HepG2 (cell line): ENCODE results near the gene PSMG1. TPM values are rescaled to one million over a fixed set of nuclear protein-coding genes. Genes with fewer than 3 reads are reported as not detected.
A peak's percentile ranks its signal among the peaks of the same experiment; 100 is the strongest.

Experiments
- AFF4 ChIP-seq: sonication (generic); formaldehyde crosslinking; IDR thresholded peaks from 2 replicates; pipeline ENCODE4 v1.4.0; 2020; ENCODE audit warnings: missing genetic modification reagents
- AKAP8 ChIP-seq: sonication (generic); formaldehyde crosslinking; IDR thresholded peaks from 2 replicates; pipeline ENCODE4 v1.5.1; 2020; ENCODE audit warnings: mild to moderate bottlenecking, missing genetic modification reagents
- ELF1 ChIP-seq: sonication (generic); formaldehyde crosslinking; IDR thresholded peaks from 2 replicates; pipeline ENCODE4 v1.4.0; 2020; ENCODE audit warnings: missing genetic modification reagents
- GTF2F1 ChIP-seq: fragments of 150-350 bp; IDR thresholded peaks from 2 replicates; pipeline ENCODE4 v1.6.1; 2014; ENCODE audit warnings: low read length
- HDAC2 ChIP-seq: sonication (generic); formaldehyde crosslinking; IDR thresholded peaks from 2 replicates; pipeline ENCODE4 v1.4.0; 2020; ENCODE audit warnings: missing genetic modification reagents
- HNRNPH1 ChIP-seq: fragments of 200-400 bp; formaldehyde crosslinking; optimal IDR thresholded peaks from 2 replicates; pipeline ENCODE3; 2017; ENCODE audit warnings: mild to moderate bottlenecking, low read depth, low read length
- KDM6A ChIP-seq: IDR thresholded peaks from 2 replicates; pipeline ENCODE4 v1.6.1; 2016; ENCODE audit warnings: low read depth
- NFYB ChIP-seq: sonication (generic); formaldehyde crosslinking; IDR thresholded peaks from 2 replicates; pipeline ENCODE4 v1.4.0; 2020; ENCODE audit warnings: missing genetic modification reagents
- PAXIP1 ChIP-seq: sonication (generic); formaldehyde crosslinking; conservative IDR thresholded peaks from 2 replicates; pipeline ENCODE4 v1.4.0; 2020; ENCODE audit warnings: mild to moderate bottlenecking, missing genetic modification reagents, moderate library complexity
- PHF8 ChIP-seq: sonication (generic); formaldehyde crosslinking; IDR thresholded peaks from 2 replicates; pipeline ENCODE4 v1.5.0; 2020; ENCODE audit warnings: missing genetic modification reagents
- PITX1 ChIP-seq: sonication (generic); formaldehyde crosslinking; IDR thresholded peaks from 2 replicates; pipeline ENCODE4 v1.5.1; 2020; ENCODE audit warnings: mild to moderate bottlenecking, missing genetic modification reagents
- POGK ChIP-seq: sonication (generic); formaldehyde crosslinking; conservative IDR thresholded peaks from 2 replicates; pipeline ENCODE4 v1.8.0; 2022; ENCODE audit warnings: mild to moderate bottlenecking, moderate library complexity, missing genetic modification reagents
- SAFB2 ChIP-seq: sonication (generic); formaldehyde crosslinking; IDR thresholded peaks from 2 replicates; pipeline ENCODE4 v1.5.1; 2020; ENCODE audit warnings: missing genetic modification reagents, low read depth, mild to moderate bottlenecking, borderline replicate concordance
- SP2 ChIP-seq: sonication (generic); formaldehyde crosslinking; IDR thresholded peaks from 2 replicates; pipeline ENCODE4 v1.5.1; 2020; ENCODE audit warnings: mild to moderate bottlenecking, missing genetic modification reagents
- ZFY ChIP-seq: sonication (generic); formaldehyde crosslinking; IDR thresholded peaks from 2 replicates; pipeline ENCODE4 v1.4.0; 2020; ENCODE audit warnings: missing genetic modification reagents
- ZKSCAN5 ChIP-seq: sonication (generic); formaldehyde crosslinking; IDR thresholded peaks from 2 replicates; pipeline ENCODE4 v1.5.1; 2020; ENCODE audit warnings: mild to moderate bottlenecking, missing genetic modification reagents
- ZNF510 ChIP-seq: sonication (generic); formaldehyde crosslinking; IDR thresholded peaks from 2 replicates; pipeline ENCODE4 v1.4.0; 2020; ENCODE audit warnings: low read depth, mild to moderate bottlenecking, missing genetic modification reagents
- ZNF549 ChIP-seq: sonication (generic); formaldehyde crosslinking; IDR thresholded peaks from 2 replicates; pipeline ENCODE4 v1.5.0; 2020; ENCODE audit warnings: missing genetic modification reagents
- ZNF552 ChIP-seq: sonication (generic); formaldehyde crosslinking; IDR thresholded peaks from 2 replicates; pipeline ENCODE4 v1.9.0; 2022; ENCODE audit warnings: missing genetic modification reagents, mild to moderate bottlenecking, borderline replicate concordance
- ZNF619 ChIP-seq: sonication (generic); formaldehyde crosslinking; IDR thresholded peaks from 2 replicates; pipeline ENCODE4 v1.4.0; 2020; ENCODE audit warnings: mild to moderate bottlenecking, missing genetic modification reagents
- ZNF678 ChIP-seq: sonication (generic); formaldehyde crosslinking; IDR thresholded peaks from 2 replicates; pipeline ENCODE4 v1.4.0; 2020; ENCODE audit warnings: mild to moderate bottlenecking, missing genetic modification reagents
- ZNF724P ChIP-seq: sonication (generic); formaldehyde crosslinking; IDR thresholded peaks from 2 replicates; pipeline ENCODE4 v1.8.0; 2022; ENCODE audit warnings: missing genetic modification reagents, borderline replicate concordance
- ZZZ3 ChIP-seq: sonication (generic); formaldehyde crosslinking; IDR thresholded peaks from 2 replicates; pipeline ENCODE4 v1.4.0; 2020; ENCODE audit warnings: missing genetic modification reagents, mild to moderate bottlenecking, borderline replicate concordance
- polyA plus RNA-seq, 8 experiments: library from polyadenylated mRNA; depleted of rRNA in 3 of 8; stranded (reverse) in 7 of 8; unstranded in 1 of 8; fragments of >200 nt; fragmentation: Illumina TruSeq in 4 of 8; extraction: Trizol in 4 of 8; gene quantifications; 2 replicates each; pipeline versions ENCODE4 v1.2.1 to v1.2.3, GENCODE V29; 2011 to 2016; ENCODE audit warnings: low read depth in 4 of 8, missing spikeins in 1 of 8, mixed read lengths in 1 of 8; ENCODE audit not compliant: insufficient read depth in 1 of 8
- total RNA-seq, 5 experiments: library from RNA; depleted of rRNA; stranded (reverse); fragments of >200 nt; fragmentation: Illumina TruSeq; extraction: Trizol; gene quantifications; 2 replicates each; pipeline ENCODE4 v1.2.3, GENCODE V29; 2016; ENCODE audit warnings: low read depth in 1 of 5

PSMG1 gene
- total and polyA plus RNA-seq, 2 of the 13 experiments (the other 11 are each of a cell fraction or from before 2014, with no cell fraction given): 63.6 to 173 TPM

GRCh38 chr21:39183272-39184049 is at the start of gene PSMG1 (continued):
- TF ChIP-seq ZNF619 (CRISPR knock-in tag) (peak; percentile 55; the same call in 1 of the 2 replicates), AFF4 (CRISPR knock-in tag) (peak; percentile 87), SAFB2 (CRISPR knock-in tag) (peak; percentile 66; the same call in 1 of the 2 replicates), PAXIP1 (peak; percentile 63; the same call in 1 of the 2 replicates), ZFY (peak; percentile 86), HNRNPH1 (no peak), ZKSCAN5 (CRISPR knock-in tag) (no peak), PHF8 (CRISPR knock-in tag) (peak; percentile 97), HDAC2 (CRISPR knock-in tag) (peak; percentile 86), POGK (CRISPR knock-in tag) (peak; percentile 77), ZNF510 (CRISPR knock-in tag) (no peak), ZNF549 (CRISPR knock-in tag) (no peak), ZNF552 (no peak), ZNF678 (CRISPR knock-in tag) (peak; percentile 97), GTF2F1 (no peak), ELF1 (CRISPR knock-in tag) (peak; percentile 49), ZZZ3 (peak; percentile 84), NFYB (CRISPR knock-in tag) (no peak), KDM6A (CRISPR knock-in tag) (no peak), AKAP8 (CRISPR knock-in tag) (no peak), ZNF724P (CRISPR knock-in tag) (no peak), PITX1 (CRISPR knock-in tag) (no peak; the same call in none of the 2 replicates), SP2 (no peak)
